ENCODE measurements around the gene OPN5.

DNA sequence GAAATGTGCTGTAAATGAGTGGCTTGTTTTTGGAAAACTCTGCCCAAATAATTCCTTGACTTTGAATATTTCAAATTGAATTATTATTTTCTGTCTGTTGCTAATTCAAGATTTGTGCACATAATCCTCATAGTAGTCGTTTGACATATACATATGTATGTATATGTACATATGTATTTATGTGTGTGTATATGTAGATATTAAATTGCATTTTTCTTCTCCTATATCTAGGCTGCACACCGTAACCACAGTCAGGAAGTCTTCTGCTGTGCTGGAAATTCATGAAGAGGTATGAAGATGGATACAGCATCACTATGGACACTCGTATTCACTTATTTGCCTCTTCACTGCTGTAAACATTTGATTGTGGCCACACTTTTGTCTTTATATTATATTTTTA lies 29.6 kb downstream of the OPN5 start:
- no peak for TF ChIP-seq POLR2A (IDR thresholded peaks at IDR 0.05)
- no peak for TF ChIP-seq CTCF (IDR thresholded peaks at IDR 0.05)
